LNCaP clone FGC (cell line): ENCODE measurements around the gene PRICKLE1.

ENCODE experiments used
- DNase-seq: peaks from one replicate; pipeline ENCODE4 v3.0.0-alpha.2; 2011; ENCODE audit warnings: low read depth
- H3K4me3 ChIP-seq: 2 replicates; pipeline ENCODE4 v1.5.1; 2011; ENCODE audit warnings: mild to moderate bottlenecking, low read depth, low read length, control low read depth
- TF ChIP-seq, protein P1 (sequence below): IDR thresholded peaks from 2 replicates; pipeline ENCODE4 v1.5.1; 2012; ENCODE audit warnings: mild to moderate bottlenecking; ENCODE audit not compliant: control insufficient read depth, insufficient read depth; ENCODE audit errors: extremely low read depth

PRICKLE1 gene

DNA sequence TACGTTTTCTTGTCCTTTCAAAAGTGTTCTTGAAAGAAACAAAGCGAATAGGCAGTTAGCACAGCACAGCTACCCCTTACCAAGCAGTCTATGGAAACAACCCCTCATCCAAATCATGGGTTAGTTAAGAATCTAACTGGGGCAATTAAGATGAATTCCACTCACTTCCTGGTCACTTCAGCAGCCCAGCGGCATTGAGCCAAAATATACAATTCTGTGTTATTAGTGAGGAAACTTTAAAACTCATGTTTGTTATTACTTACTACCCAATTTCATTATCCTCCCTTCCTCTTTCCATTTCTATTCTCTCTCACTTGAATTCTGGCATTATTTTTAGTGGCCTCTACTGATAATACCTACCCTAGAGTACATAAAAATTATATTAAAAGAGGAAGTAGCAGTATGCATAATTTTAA is 142.2 kb downstream of the PRICKLE1 start:
- H3K4me3 ChIP-seq = no peak overlapping the region
- DNase-seq = no peak
- TF ChIP-seq, protein P1, sequence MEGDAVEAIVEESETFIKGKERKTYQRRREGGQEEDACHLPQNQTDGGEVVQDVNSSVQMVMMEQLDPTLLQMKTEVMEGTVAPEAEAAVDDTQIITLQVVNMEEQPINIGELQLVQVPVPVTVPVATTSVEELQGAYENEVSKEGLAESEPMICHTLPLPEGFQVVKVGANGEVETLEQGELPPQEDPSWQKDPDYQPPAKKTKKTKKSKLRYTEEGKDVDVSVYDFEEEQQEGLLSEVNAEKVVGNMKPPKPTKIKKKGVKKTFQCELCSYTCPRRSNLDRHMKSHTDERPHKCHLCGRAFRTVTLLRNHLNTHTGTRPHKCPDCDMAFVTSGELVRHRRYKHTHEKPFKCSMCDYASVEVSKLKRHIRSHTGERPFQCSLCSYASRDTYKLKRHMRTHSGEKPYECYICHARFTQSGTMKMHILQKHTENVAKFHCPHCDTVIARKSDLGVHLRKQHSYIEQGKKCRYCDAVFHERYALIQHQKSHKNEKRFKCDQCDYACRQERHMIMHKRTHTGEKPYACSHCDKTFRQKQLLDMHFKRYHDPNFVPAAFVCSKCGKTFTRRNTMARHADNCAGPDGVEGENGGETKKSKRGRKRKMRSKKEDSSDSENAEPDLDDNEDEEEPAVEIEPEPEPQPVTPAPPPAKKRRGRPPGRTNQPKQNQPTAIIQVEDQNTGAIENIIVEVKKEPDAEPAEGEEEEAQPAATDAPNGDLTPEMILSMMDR = no peak

DNA sequence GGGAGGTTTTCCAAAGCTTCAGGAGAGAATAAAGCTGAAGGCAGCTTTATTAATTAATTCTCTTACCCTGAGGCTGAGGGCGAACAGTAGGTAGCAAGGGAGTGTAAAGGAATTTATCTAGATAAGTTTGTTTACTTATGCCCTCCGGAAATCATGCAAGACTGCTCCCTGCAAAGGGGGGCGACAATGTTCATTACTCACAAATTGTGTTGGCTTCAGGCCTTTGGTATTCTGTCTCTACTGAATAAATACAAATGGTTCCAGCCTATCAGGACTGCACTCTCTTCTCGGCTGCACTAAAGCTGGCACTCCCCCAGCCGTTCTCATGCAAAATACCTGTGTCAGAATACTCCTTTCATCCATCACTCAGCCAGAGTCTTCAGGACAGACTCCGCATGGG is 142.8 kb downstream of the PRICKLE1 start:
- DNase-seq = no peak
- H3K4me3 ChIP-seq = no peak overlapping the region

DNA sequence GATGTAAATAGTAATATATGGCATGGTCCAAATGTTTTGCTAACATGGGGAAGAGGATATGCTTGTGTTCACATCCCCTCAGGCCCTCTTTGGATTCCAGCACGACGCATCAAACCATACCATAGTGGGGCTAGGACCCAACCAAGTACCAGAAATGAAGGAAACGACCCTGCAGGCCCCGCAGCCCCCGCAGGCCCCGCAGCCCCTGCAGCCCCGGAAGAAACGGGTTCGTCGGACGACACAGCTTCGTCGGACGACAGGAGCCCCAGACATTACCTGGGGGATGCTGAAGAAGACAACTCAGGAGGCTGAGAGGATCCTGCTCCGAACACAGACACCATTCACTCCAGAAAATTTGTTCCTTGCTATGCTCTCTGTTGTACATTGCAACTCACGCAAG is 143.7 kb downstream of the PRICKLE1 start:
- H3K4me3 ChIP-seq = no peak overlapping the region
- TF ChIP-seq, protein P1 = no peak
- no peak for DNase-seq

More for the DNA sequence above, 142.8 kb downstream of the PRICKLE1 start:
- TF ChIP-seq, protein P1 = no peak

- DNase-seq = no peak
- TF ChIP-seq, protein P1 = no peak
These were observed 145.2 kb downstream of the PRICKLE1 start for GRCh38 chr12:42444192-42444943.

DNA sequence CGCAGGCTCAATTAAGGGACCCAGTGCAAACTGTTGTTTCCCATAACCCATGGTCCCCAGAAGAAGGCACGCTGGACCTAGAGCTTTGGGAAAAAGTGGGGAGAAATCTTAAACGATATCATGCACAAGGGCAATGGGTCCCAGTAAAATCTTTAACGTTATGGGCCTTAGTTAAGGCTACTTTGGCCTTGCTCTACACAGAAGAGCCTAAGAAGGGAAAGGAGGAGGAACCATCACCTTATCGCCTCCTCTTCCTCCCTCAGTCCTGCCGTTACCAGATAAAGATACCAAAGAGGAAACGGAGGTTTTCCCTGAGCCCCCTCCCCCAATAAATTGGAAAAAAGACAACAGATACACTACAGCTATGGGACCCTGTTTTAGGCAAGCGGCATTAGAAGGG is 146.7 kb downstream of the PRICKLE1 start:
- no peak for DNase-seq
- TF ChIP-seq, protein P1 = no peak
- H3K4me3 ChIP-seq = no peak overlapping the region

More at GRCh38 chr12:42444192-42444943, 145.2 kb downstream of the PRICKLE1 start:
- H3K4me3 ChIP-seq = no peak overlapping the region

DNA sequence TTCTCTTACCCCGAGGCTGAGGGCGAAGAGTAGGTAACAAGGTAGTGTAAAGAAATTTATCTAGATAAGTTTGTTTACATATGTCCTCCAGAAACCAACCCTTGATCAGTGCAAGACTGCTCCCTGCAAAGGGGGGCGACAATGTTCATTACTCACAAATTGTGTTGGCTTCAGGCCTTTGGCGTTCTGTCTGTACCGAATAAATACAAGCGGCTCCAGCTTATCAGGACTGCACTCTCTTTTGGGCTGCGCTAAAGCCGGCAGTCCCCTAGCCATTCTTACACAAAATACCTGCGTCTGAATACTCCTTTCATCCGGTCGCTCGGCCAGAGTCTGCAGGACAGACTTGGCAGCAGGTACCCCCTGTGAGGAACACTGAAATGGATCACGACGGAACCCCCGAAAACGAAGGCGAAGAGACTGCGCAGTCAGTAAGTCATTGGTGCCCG is 147.2 kb downstream of the PRICKLE1 start:
- no peak for DNase-seq
- no peak overlapping the region for H3K4me3 ChIP-seq
- TF ChIP-seq, protein P1 = no peak

DNA sequence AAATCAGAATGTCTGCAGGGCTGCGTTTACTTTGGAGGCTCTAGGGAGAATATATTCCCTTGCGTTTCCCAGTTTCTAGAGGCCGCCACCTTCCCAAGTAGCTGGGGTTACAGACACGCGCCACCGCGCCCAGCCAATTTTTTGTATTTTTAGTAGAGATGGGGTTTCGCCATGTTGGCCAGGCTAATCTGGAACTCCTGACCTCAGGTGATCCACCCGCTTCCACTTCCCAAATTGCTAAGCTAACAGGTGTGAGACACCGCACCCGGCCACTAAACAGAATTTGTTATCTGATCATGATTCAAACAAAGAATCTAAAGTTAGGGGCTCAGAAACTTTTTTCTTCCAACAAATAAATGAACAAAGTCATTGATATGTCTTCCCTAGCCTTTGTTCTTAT is 148.9 kb downstream of the PRICKLE1 start:
- TF ChIP-seq, protein P1 = no peak
- DNase-seq = no peak
- H3K4me3 ChIP-seq = no peak overlapping the region
